NCI-H2029 treated with DMSO at 0.1 percent for 48 hours (cell line): Measurements from ENCODE around the gene SNPH.
"Not testable (repeated sequence)": the region's sequence is repeated elsewhere in the genome, so short reads cannot be mapped to it uniquely, and the experiment has no call there.

Experiments used
- DNase-seq: peaks from one replicate; lab custom pipeline; 2025; lab: John Stamatoyannopoulos, UW

SNPH gene

GRCh38 chr20:1266167-1266973 is at the start of gene SNPH:
SNPH (plus strand) TSS chr20:1266294; CDS start chr20:1296240, 29,946 bp downstream.
- DNase-seq: no peak

- not testable (repeated sequence) for DNase-seq
These were observed 49.3 kb upstream of the SNPH start for GRCh38 chr20:1216527-1217427.

GRCh38 chr20:1222750-1223149 is 43.3 kb upstream of the SNPH start:
- not testable (repeated sequence) for DNase-seq

GRCh38 chr20:1224205-1224890 is 41.7 kb upstream of the SNPH start:
- DNase-seq: no peak

- DNase-seq: no peak
These were observed 40.8 kb upstream of the SNPH start for GRCh38 chr20:1225263-1225782.

GRCh38 chr20:1225783-1226654 is 40.1 kb upstream of the SNPH start, which contains the start of gene RAD21L1:
RAD21L1 (plus strand) TSS chr20:1226044; CDS start chr20:1228454, 2,410 bp downstream.
- DNase-seq: no peak

GRCh38 chr20:1229541-1229940 is 36.6 kb upstream of the SNPH start:
- DNase-seq: no peak

GRCh38 chr20:1232286-1233111 is 33.6 kb upstream of the SNPH start:
- DNase-seq: no peak

GRCh38 chr20:1240549-1240948 is 25.5 kb upstream of the SNPH start:
- no peak for DNase-seq

GRCh38 chr20:1241456-1241855 is 24.6 kb upstream of the SNPH start:
- DNase-seq: no peak

GRCh38 chr20:1242099-1242498 is 24.0 kb upstream of the SNPH start:
- DNase-seq: no peak

GRCh38 chr20:1242530-1242929 is 23.6 kb upstream of the SNPH start:
- DNase-seq: no peak

- no peak for DNase-seq
These were observed 20.5 kb upstream of the SNPH start for GRCh38 chr20:1245578-1245977.

- DNase-seq: no peak
These were observed 18.4 kb upstream of the SNPH start for GRCh38 chr20:1247689-1248088.

- not testable (repeated sequence) for DNase-seq
These were observed 15.8 kb upstream of the SNPH start for GRCh38 chr20:1250282-1250681.

- DNase-seq: no peak
These were observed 13.7 kb upstream of the SNPH start for GRCh38 chr20:1252416-1252815.

GRCh38 chr20:1254254-1254653 is 11.8 kb upstream of the SNPH start:
- DNase-seq: no peak

- no peak for DNase-seq
These were observed 10.4 kb upstream of the SNPH start for GRCh38 chr20:1255675-1256074.

- no peak for DNase-seq
These were observed 2.2 kb upstream of the SNPH start for GRCh38 chr20:1263853-1264252.

GRCh38 chr20:1264727-1265126 is 1.4 kb upstream of the SNPH start:
- no peak for DNase-seq
